Measurements from ENCODE around the gene GPR65.
"Not testable (repeated sequence)": the region's sequence is repeated elsewhere in the genome, so short reads cannot be mapped to it uniquely, and the experiment has no call there.

Gene GPR65

GRCh38 chr14:88004506-88005036 is 364 bp upstream of the GPR65 start:
- no peak for DNase-seq (ENCODE audit: low read depth)

GRCh38 chr14:88005978-88006851 is 1.3 kb downstream of the GPR65 start:
- DNase-seq (ENCODE audit: low read depth), result peak; percentile 48

GRCh38 chr14:88007608-88008007 is 2.7 kb downstream of the GPR65 start:
- no peak for DNase-seq (ENCODE audit: low read depth)

GRCh38 chr14:88008039-88008742 is 3.3 kb downstream of the GPR65 start:
- no peak for DNase-seq (ENCODE audit: low read depth)

- DNase-seq (ENCODE audit: low read depth), result no peak
These were observed 4.6 kb downstream of the GPR65 start for GRCh38 chr14:88009486-88009885.

- DNase-seq (ENCODE audit: low read depth), result no peak
These were observed 5.4 kb downstream of the GPR65 start for GRCh38 chr14:88010331-88010730.

GRCh38 chr14:88012495-88012894 is 7.6 kb downstream of the GPR65 start:
- no peak for DNase-seq (ENCODE audit: low read depth)

GRCh38 chr14:88013750-88014349 is 8.9 kb downstream of the GPR65 start:
- DNase-seq (ENCODE audit: low read depth), result no peak

DNA sequence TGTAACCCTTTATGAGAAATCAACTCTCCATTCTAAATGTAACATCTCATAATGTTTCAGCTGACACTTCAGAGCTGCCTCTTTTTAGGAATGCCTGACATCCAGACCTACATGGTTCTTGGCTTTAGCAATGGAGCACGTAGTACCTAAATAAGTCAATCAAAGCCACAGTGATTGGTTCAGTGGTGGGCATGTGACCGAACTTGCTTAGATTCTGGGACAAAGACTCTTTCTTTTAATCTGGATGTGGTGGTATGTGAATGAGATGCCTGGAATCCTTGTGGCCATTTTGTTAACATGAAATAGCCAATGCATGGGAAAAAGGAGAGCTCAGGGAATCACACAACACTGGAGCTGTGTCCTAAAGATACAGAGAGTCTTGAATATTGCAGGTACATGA is 11.8 kb downstream of the GPR65 start:
- no peak for DNase-seq (ENCODE audit: low read depth)

DNA sequence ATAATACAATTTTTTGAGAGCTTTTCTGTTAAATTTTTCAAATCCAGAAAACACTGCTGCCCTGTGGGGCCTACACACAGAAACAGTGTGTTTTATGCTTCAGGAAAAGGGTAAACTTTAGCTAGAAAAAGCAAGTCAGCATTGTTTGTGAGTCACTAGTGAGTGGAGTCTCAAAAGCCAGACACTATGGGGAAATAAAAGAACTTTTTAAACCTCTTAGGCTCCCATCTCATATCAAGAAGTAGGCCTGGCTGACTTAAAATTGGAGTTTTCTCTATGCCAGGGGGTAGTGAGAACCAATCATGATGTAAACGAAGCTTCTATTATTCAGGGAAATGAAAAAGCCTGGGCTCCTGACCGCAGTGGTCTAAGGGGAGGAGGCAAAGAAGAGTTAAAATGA is 12.6 kb downstream of the GPR65 start:
- DNase-seq (ENCODE audit: low read depth), result no peak

GRCh38 chr14:88023658-88024187 is 18.8 kb downstream of the GPR65 start:
- no peak for DNase-seq (ENCODE audit: low read depth)

GRCh38 chr14:88024252-88025086 is 19.5 kb downstream of the GPR65 start:
- DNase-seq (ENCODE audit: low read depth), result not testable (repeated sequence)

GRCh38 chr14:88025313-88025712 is 20.4 kb downstream of the GPR65 start:
- DNase-seq (ENCODE audit: low read depth), result no peak

DNA sequence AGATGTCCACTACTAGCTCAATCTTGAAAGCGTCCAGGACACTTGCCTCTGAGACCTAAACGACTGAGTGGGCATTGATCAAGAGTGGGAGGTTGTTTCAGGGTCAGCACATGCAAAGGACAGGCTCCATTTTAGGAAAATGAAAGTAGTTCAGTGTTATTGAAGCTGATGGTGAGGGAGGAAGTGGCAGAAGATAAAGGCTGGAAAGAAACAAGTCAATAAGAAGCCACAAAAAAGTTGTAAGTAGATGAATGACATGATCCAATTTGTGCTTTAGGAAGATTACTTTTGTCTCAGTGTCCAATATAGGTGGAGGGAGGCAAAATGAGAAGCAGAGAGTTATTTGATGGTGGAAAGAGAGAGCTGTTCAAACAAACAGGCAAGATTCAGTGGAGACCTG is 22.0 kb downstream of the GPR65 start:
- DNase-seq (ENCODE audit: low read depth), result no peak

DNA sequence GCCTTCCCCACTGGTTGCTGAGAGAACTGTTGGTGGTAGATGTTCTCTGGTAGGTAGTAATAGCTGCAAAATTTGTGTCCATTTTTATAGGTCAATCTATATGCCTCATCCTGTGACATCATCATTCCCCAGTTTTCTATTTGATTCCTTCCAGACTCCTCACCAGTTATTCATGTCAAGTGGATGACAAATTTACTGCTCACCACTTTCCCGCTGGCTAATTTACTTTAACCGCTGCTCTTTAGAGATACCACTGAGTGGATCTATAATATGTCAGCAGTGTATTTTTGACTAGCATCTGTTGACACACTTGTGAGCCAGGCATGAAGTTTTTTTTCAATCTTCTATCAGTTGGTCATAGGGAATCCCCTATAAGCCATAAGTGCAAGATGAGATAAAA is 24.6 kb downstream of the GPR65 start:
- no peak for DNase-seq (ENCODE audit: low read depth)

DNA sequence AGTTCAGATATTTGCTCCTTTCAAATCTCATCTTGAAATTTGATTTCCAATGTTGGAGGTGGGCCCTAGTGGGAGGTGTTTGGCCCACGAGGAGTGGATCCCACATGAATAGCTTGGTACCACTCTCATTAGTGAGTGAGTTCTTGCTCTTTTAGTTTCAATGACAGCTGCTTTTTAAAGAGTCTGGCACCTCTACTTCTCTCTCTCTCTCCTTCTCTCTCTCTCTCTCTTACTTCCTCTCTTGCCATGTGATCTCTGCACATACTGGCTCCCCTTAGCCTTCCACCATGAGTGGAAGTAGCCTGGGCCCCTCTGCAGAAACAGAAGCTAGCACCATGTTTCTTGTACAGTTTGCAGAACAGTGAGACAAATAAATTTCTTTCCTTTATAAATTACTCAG is 25.1 kb downstream of the GPR65 start:
- DNase-seq (ENCODE audit: low read depth), result no peak

GRCh38 chr14:88030892-88031291 is 26.0 kb downstream of the GPR65 start:
- no peak for DNase-seq (ENCODE audit: low read depth)

DNA sequence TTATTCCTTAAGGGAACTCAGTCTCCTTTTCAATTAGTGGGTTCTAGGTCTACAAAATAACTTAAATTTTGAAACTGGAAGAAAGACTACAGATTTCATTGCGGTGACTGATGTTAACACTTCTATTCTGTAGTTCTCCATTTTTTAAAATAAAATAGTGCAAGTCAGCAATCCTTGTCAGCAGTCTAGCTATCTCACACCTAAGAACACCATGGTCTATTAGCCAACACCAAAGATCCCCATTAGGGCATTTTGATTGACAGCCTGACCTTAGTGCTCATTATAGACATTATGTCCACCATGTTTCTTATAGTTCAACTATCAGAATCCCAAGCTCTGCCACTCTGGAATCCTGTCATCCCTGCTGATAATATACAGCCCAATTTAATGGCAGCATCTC is 27.4 kb downstream of the GPR65 start:
- DNase-seq (ENCODE audit: low read depth), result no peak

GRCh38 chr14:88034076-88034475 is 29.1 kb downstream of the GPR65 start:
- DNase-seq (ENCODE audit: low read depth), result no peak

DNA sequence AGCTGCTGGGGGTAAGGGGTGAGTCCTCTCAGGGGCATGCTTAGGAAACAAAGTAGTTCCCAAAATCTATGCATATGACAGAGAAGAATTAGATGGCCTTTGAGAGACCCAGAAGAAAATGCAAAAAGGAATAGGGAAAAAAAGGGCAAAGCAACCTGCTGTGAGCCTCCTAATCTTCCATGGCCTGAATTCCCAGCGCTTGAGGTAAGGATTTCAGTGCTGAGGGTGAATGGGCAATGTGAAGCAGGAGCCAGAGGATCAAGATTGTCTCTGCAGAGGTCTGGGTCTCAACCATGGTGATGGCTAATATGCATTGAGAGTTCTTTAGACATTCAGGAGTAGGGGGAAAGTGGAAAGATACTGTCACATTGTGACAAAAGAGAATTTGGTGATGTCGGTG is 31.5 kb downstream of the GPR65 start:
- DNase-seq (ENCODE audit: low read depth), result no peak

- DNase-seq (ENCODE audit: low read depth), result no peak
These were observed 32.4 kb downstream of the GPR65 start for GRCh38 chr14:88037325-88037724.

- no peak for DNase-seq (ENCODE audit: low read depth)
These were observed 34.3 kb downstream of the GPR65 start for GRCh38 chr14:88039197-88039596.

Data from stimulated activated CD8-positive, alpha-beta memory T cell treated with anti-CD3 and anti-CD28 coated beads, Interleukin-12 subunit alpha, Interleukin-12 subunit beta, amount 100 ng/mL, for 1 hour (primary cell).